Measurements from ENCODE around the gene COL3A1.

The COL3A1 gene

DNA sequence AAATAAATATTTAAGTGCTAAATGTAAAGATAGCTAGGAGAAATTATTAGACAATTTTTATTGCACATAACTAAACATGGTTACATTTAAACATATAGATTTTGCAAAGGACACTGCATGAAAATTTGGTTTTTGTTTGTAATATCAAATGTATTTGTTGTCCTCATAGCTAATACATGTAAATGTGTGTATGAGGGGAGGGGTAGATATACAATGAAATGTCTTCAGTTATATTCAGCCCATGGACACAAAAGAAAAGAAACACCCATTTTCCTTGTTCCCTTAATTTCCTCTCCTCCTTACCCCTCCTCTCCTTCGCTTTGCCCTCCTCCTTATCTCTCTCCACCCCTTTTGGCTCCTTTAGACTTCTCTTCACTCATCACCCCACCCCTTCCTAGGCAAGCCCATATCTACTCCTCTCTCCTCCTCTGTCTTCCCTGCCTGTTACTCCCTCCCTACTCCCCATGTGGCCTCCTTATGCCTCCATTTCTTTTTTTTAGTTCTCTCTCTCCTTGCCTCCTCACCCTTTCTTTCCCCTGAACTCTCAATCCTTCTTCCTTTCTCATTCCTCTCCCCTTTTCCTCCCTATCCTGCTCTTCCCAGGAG is 1.4 kb downstream of the COL3A1 start:
- in situ Hi-C loops (cut with MboI; ENCODE audit: low sequenced_read_pairs), result no loop called here

DNA sequence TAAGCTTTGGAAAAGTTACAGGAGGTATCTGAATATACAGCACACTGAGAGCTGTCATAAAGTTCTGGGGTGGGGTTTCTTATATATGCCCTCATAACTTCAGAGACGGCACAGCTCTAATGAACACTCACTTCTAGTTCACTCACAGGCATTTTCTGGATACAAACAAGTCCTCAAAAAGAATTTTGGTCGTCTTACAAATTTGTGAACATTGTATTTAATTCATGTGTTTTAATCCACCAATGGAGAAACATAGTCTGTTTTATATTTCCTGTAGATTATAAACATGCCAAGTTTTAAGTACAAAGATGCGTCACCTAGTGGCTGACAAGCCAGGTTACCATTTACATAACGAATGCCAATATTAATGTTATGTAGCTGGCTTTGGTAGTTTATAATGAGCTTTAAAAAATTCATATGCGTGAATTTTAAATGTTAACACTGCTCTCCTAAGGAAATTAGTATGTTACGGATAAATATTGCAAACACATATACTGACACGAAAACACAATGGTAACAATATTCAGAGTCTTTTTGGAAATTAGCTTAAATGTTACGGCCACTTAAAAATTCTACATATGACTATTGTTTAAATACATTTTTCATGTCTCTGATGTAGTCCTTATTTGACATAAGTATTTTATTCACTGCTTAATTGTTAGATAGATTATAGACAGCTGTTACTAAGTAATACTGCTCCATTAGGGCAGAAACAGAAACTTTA is 2.5 kb downstream of the COL3A1 start:
- in situ Hi-C loops (cut with MboI; ENCODE audit: low sequenced_read_pairs), result no loop called here

DNA sequence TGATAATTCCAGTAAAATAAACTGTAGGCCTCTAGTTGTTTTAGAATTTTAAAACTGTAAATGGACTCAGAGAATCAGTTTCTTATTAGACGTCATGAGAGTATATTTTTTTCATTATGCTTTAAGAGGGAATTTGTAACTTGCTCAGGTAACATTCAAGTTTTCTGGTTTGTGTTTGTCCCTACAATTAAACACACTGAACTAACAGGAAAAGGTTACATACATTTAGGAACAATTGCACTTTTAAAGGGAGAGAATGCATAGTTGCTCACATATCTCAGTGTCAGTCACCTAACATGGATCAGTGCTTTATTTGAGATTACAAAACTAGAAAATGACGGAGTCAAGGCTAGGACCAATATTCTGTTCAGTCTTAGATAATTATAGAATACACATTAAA is 3.1 kb downstream of the COL3A1 start:
- in situ Hi-C loops (cut with MboI; ENCODE audit: low sequenced_read_pairs), result no loop called here

DNA sequence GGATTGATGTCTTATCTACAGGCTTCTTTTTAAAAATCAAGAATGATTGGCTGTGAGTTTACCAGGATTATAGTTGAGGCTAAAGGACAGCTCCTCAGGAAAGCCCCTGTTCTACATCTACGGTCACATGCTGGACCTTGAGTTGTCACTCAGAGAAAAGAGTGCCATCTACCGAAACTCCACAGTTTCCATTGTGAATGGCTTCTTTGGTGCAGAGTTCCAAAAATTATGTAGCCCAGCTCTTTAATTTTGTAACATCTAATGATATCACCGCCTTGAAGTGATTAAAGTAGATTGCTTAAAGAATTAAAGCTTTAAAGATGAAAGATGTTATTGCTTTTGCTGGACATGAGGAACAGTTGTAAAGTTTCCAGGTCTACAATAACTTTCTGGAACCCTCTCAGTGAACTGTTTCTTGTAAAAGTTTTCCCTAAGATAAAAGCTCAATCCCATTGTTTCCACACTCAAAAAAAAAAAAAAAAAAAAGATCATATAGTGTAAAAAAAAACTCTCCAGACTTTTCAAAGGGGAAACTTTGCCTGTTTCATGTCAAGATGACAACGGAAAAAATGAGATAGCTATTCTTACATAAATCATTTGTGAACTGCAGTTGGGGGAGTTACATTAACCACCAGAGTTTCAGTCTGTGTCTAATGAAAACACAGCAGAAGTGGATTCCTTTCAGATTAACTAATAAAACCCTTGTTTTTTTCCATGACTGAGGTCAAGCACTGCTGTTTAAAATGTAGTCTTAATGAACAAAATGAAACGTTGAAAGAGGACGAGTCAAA is 4.3 kb downstream of the COL3A1 start:
- in situ Hi-C loops (cut with MboI; ENCODE audit: low sequenced_read_pairs), result no loop called here

DNA sequence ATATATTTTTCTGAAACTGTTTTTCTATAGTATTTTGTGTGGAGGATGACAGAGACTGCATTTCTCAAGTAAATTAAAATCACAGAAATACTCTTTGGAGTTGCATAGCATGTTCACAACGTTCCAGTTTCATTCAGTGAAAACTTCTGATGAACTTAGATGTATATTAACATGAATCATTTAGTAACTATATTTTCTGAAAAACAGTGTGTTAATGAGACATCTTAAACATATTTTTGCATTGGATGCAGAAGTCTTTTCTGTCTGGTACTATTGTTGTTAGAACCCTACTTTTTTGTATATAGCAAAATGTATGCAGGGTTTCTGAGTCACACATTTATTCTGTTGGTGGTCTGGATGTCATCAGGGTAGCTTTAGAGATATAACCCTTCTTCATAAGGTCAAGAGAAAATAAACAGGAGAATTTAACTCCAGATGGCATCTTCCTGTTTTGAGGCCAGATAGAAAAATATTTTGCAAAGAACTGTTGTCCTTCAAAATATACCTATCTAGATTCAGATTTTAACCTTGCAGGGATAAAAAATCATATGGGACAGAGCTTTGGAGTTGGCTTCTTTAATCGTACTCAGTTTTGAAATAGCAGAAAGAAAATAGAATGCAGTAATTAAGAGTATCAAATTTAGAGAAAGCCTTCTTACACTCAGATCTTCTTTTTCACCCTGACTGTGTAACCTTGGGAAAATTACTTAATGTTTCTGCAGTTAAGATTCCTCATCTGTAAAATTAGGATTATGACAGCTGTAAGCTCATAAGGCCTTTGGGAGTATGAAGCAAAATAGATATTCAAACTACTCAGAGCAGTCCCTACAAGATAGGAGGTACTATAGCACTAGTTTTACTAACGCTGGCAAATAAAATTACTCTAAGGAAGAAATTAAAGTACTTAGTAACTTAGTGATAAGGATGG is 5.3 kb downstream of the COL3A1 start:
- in situ Hi-C loops (cut with MboI; ENCODE audit: low sequenced_read_pairs), result no loop called here

DNA sequence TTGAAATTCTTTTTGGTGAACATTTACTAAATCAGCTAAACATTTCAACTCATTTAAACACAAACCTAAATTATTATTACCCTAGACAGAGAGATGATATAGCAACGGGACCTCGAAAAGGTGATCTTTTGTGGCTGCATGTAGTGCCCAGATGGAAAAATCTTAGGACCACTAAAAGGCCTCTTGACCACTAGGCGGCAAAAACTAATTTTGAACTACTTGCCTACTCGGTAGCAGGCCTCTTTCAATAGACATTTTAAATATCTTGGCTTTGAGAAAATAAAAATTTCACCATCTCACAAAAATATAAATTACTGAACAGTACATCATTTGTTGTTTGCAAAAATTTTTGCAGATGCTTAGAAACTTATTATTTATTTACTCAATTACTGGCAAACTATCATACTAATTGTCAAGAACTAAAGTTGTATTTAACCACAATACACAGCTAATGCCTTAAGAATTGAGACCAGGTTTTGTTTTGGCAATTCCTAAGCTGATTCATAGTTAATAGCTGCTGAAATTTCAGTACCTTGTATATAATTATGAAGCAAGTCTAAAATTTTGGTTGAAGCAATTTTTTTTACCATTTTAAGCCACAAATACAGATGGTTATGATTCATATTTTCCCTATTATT is 9.4 kb downstream of the COL3A1 start:
- in situ Hi-C loops (cut with MboI; ENCODE audit: low sequenced_read_pairs), result no loop called here

DNA sequence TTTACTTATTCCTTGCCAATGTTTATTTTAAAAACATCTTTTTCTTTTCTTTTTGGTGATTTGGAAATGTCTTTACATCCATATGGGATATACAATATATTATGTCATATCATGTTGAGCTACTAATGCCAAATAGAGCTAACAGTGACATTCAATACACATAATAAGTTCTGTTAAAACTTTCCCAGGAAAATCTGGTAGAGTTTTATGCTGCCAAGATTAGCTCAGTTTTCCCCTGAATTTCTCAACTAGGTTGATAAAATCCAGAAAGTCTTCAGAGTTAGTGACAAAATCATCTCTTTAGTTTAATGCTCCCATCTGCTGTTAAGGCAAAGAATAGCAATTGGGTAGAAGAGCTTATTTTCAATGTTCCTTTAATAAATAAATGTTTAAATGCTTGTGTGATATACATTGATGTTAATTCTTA is 9.9 kb downstream of the COL3A1 start:
- in situ Hi-C loops (cut with MboI; ENCODE audit: low sequenced_read_pairs), result no loop called here

DNA sequence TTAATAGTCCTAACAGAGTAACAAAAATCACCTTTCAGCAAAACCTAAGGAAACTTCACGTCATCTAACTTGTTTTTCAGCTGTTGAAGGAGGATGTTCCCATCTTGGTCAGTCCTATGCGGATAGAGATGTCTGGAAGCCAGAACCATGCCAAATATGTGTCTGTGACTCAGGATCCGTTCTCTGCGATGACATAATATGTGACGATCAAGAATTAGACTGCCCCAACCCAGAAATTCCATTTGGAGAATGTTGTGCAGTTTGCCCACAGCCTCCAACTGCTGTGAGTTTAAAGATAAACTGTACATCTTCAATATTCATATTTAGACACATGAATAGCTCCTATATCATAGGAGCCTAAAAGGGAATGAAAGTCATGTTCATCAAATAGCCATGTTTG is 10.5 kb downstream of the COL3A1 start:
- in situ Hi-C loops (cut with MboI; ENCODE audit: low sequenced_read_pairs), result no loop called here

DNA sequence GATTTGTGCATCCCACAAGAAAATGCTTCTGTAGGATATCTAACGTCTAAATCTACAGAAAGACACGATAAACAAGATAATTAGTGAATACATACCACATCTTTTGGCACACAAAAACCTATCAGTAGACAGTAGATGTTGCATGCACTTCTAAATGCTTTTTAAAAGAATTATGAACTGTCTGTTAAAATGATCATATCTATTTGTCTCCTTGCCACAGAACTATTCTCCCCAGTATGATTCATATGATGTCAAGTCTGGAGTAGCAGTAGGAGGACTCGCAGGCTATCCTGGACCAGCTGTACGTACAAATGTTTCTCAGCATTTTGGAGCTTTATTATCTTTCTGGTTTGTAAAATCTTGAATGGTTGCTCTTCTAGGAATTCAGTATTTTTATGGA is 12.7 kb downstream of the COL3A1 start:
- in situ Hi-C loops (cut with MboI; ENCODE audit: low sequenced_read_pairs), result no loop called here

DNA sequence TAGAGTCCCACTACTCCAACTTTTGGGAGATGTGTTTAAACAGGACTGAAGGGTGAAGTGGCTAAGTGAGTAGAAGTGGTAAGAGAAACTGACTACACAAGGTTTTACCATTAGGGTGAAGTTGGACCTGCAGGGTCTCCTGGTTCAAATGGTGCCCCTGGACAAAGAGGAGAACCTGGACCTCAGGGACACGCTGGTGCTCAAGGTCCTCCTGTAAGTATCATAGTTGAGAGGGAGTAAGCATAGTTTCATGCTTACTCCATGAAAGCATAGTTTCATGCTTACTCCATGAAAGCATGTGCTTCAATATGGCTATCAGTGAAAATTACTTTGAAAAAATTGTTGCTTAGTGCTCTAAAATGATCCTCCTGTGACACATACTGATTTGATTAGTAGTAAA is 19.1 kb downstream of the COL3A1 start:
- in situ Hi-C loops (cut with MboI; ENCODE audit: low sequenced_read_pairs), result no loop called here

DNA sequence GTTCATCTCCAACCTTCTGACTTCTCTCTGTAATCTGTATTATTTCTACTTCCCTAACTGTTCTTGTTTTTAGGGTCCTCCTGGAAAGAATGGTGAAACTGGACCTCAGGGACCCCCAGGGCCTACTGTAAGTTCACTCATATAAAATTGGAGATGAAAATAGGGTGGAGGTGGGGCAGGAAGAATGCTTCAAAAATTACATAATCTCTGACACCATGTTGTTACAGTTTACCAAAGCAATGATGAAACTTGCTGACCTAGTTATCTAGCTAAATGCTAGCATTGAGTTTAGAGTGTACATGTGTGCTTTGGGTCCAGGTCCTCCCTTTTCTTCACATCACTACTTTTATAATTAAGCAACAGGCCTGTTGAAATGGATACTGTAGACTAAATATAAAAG is 23.1 kb downstream of the COL3A1 start:
- in situ Hi-C loops (cut with MboI; ENCODE audit: low sequenced_read_pairs), result no loop called here

DNA sequence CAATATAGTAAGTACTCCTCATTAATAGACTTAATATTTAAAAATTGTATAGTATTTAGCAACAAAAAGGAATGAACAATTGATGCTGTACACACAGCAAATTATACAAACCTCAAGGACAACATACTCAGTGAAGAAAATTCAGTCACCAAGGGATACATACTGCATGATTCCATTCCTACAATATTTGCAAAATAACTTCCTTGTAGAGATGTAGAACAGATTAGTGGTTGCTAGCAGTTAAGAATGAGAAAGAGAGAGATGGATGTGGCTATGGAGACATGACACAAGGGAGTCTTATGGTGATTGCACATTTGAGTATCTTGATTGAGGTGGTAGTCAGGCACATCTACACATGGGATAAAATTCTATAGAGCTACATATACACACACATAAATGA is 26.0 kb downstream of the COL3A1 start:
- in situ Hi-C loops (cut with MboI; ENCODE audit: low sequenced_read_pairs), result no loop called here

DNA sequence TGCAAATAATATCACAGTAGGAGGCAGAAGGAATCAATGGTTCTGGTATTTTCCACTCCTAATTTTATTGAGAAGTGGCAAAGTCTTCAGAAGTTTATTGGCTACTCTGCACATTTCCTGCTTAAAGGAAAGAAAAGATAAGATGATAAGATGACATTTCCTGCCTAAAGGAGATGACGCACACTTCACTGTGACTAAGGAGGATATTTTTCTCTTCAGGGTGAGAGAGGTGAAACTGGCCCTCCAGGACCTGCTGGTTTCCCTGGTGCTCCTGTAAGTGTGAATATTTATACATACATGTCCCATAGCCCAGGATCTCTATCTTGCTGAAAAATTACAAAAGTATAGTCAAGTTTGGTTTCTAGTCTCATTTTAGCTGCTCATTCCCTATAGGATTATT is 27.9 kb downstream of the COL3A1 start:
- in situ Hi-C loops (cut with MboI; ENCODE audit: low sequenced_read_pairs), result no loop called here

DNA sequence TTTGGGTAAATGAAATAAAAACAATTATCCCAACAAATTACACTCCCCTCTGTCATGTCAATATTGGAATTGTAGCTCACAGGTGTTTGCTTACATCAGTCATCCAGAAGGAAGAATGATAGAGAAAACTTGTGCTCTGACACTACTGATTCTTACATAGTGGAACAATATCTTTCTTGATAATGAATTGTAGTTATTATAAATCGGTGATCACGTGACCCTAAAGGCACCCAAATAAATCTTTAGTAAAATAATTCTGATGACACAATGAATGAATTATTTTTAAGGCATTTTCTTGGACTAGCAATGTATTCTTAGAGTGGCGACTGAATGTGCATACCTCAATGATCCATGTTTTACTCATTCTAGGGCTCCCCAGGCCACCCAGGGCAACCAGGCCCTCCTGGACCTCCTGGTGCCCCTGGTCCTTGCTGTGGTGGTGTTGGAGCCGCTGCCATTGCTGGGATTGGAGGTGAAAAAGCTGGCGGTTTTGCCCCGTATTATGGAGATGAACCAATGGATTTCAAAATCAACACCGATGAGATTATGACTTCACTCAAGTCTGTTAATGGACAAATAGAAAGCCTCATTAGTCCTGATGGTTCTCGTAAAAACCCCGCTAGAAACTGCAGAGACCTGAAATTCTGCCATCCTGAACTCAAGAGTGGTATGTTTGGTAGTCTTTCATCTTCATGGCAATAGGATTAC is 34.5 kb downstream of the COL3A1 start:
- in situ Hi-C loops (cut with MboI; ENCODE audit: low sequenced_read_pairs), result no loop called here

DNA sequence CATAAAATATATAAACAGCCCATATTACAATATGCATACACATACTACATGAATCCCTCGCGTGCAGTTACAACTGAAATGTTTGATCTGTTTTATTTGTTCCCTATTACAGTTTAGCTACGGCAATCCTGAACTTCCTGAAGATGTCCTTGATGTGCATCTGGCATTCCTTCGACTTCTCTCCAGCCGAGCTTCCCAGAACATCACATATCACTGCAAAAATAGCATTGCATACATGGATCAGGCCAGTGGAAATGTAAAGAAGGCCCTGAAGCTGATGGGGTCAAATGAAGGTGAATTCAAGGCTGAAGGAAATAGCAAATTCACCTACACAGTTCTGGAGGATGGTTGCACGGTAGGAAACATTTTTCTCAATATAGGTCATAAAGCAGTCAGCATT is 36.4 kb downstream of the COL3A1 start:
- in situ Hi-C loops (cut with MboI; ENCODE audit: low sequenced_read_pairs), result no loop called here

DNA sequence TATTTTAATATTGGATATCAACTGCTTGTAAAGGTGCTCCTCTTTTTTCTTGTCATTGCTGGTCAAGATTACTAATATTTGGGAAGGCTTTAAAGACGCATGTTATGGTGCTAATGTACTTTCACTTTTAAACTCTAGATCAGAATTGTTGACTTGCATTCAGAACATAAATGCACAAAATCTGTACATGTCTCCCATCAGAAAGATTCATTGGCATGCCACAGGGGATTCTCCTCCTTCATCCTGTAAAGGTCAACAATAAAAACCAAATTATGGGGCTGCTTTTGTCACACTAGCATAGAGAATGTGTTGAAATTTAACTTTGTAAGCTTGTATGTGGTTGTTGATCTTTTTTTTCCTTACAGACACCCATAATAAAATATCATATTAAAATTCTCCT is 38.2 kb downstream of the COL3A1 start:
- in situ Hi-C loops (cut with MboI; ENCODE audit: low sequenced_read_pairs), result no loop called here

DNA sequence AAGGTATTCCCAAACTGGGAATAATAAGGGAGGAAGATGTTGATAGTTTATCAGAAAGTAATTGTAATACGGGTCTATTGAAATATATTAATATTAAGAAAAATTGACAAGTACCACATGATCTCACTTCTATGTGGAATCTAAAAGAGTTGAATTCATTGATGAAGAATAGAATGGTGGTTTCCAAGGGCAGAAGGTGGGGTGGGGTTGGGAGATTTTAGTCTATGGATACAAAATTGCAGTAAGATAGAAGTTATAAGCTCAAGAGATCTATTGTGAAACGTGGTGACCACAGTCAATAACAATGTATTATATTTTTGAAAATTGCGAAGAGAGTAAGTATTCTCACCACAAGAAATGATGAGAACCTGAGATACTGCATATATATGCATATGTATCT is 38.9 kb downstream of the COL3A1 start:
- in situ Hi-C loops (cut with MboI; ENCODE audit: low sequenced_read_pairs), result no loop called here

DNA sequence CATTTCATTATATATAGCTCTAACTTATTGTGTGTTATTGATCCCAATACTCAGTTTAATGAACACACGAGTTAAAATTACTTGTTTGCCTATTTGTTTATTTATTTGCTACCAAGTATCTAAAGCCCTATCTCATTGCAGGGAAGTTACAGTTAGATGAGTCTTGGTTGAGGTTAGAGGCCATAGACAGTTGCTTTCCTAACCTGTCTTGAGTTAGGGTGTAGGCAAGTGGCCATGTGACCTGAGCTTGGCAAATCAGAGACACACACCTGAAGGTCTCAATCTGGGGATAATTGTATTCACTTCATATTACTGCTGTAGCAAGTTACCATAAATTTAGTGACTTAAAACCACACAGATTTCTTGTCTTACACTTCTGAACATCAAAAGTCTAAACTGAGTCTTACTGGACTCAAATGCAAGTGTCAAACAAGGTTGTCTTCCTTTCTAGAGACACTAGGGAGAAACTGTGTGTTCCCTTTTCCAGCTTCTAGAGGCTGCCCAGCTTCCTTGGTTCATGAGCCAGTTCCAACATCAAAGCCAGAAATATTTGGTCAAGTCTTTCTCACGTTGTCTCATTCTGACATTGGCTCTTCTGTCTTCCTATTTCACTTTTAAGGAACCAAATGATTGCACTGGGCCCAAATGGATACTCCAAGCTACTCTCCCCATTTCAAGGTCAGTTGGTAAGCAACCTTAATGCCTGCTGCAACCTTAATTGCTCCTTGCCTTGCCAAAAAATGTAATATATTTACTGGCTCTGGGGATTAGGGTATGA is 39.7 kb downstream of the COL3A1 start:
- in situ Hi-C loops (cut with MboI; ENCODE audit: low sequenced_read_pairs), result no loop called here

DNA sequence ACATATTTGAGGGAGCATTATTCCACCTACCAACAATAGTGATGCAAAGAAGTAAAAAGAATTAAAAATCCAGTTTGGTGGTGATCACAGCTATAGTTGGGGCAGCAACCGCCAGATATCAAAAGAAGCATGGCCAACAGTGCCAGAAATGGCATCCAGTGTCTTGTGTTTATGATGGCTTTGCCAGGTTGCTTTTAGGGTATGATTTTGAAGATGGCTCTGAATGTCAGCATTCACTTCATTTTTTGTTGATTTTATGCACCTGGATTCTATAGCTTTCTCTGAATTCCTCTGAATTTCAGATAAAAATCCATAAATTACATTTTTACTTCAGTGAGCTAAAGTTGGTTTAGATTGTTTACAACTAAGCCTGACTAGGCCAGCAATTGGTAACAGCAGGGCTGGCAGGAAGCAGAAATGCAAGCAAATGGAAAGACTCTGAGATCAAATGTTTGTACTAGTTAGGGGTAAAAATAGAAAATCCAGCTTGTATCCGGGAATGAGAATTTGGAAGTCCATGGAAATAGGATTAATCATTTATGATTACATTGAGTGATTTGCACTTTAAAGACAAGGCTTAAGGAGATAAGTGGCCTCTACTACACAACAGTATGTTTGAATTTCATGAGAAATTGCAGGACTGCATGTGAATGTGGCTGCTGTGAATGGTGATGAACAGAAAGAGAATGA is 40.4 kb downstream of the COL3A1 start:
- in situ Hi-C loops (cut with MboI; ENCODE audit: low sequenced_read_pairs), result no loop called here
